GM12865 (cell line): ENCODE data around the gene PLXNA1.

Experiments
- DNase-seq: peaks from one replicate; pipeline ENCODE4 v3.0.0; 2010; ENCODE audit warnings: low read depth
- H3K4me3 ChIP-seq: 2 replicates; pipeline ENCODE4 v1.5.1; 2011; ENCODE audit warnings: mild to moderate bottlenecking, low read depth, low read length, control low read depth
- CTCF ChIP-seq: IDR thresholded peaks from 2 replicates; pipeline ENCODE4 v1.5.1; 2011; ENCODE audit warnings: low read length, control low read depth, low read depth, inconsistent platforms; ENCODE audit not compliant: insufficient read depth; ENCODE audit errors: missing control alignments

Gene PLXNA1

GRCh38 chr3:126987129-126987528 lies 4.2 kb downstream of the PLXNA1 start:
- DNase-seq: no peak
- TF ChIP-seq CTCF: no peak
- no peak overlapping the region for H3K4me3 ChIP-seq

- H3K4me3 ChIP-seq: no peak overlapping the region
- TF ChIP-seq CTCF: no peak
- no peak for DNase-seq
Measured at GRCh38 chr3:126987596-126987995, 4.7 kb downstream of the PLXNA1 start.

GRCh38 chr3:126988451-126989021 lies 5.6 kb downstream of the PLXNA1 start:
- DNase-seq: no peak
- TF ChIP-seq CTCF: no peak
- H3K4me3 ChIP-seq: no peak overlapping the region

GRCh38 chr3:126989316-126990023 lies 6.6 kb downstream of the PLXNA1 start:
- no peak for DNase-seq
- no peak for TF ChIP-seq CTCF
- no peak overlapping the region for H3K4me3 ChIP-seq

- no peak for TF ChIP-seq CTCF
- no peak for DNase-seq
Measured at GRCh38 chr3:126990024-126990700, 7.2 kb downstream of the PLXNA1 start.

GRCh38 chr3:126990890-126991289 lies 8.0 kb downstream of the PLXNA1 start:
- no peak for DNase-seq
- TF ChIP-seq CTCF: no peak
- no peak overlapping the region for H3K4me3 ChIP-seq

More at GRCh38 chr3:126990024-126990700, 7.2 kb downstream of the PLXNA1 start:
- no peak overlapping the region for H3K4me3 ChIP-seq
